Glutamatergic neuron (in vitro differentiated cells): ENCODE measurements around the gene PGPEP1. TPM values are rescaled to one million over a fixed set of nuclear protein-coding genes. Genes with fewer than 3 reads are reported as not detected.

Experiments used
- DNase-seq: peaks from one replicate; pipeline ENCODE4 v3.0.0; 2022
- H3K27ac Mint-ChIP-seq: one replicate; pipeline ENCODE4 v1.8.0; 2020; ENCODE audit warnings: mild to moderate bottlenecking, mixed read lengths, inconsistent platforms; ENCODE audit not compliant: unreplicated experiment
- H3K27me3 Mint-ChIP-seq: one replicate; pipeline ENCODE4 v1.8.0; 2020; ENCODE audit warnings: mild to moderate bottlenecking, moderate library complexity, mixed read lengths, inconsistent platforms; ENCODE audit not compliant: unreplicated experiment
- H3K36me3 Mint-ChIP-seq: one replicate; pipeline ENCODE4 v1.8.0; 2020; ENCODE audit warnings: mild to moderate bottlenecking, mixed read lengths, inconsistent platforms; ENCODE audit not compliant: unreplicated experiment
- H3K4me1 Mint-ChIP-seq: one replicate; pipeline ENCODE4 v1.8.0; 2020; ENCODE audit warnings: mild to moderate bottlenecking, low read depth, mixed read lengths, inconsistent platforms; ENCODE audit not compliant: unreplicated experiment
- H3K4me3 Mint-ChIP-seq: one replicate; pipeline ENCODE4 v1.8.0; 2020; ENCODE audit warnings: mild to moderate bottlenecking, mixed read lengths, inconsistent platforms; ENCODE audit not compliant: unreplicated experiment
- H3K9me3 Mint-ChIP-seq: one replicate; pipeline ENCODE4 v1.8.0; 2020; ENCODE audit warnings: mild to moderate bottlenecking, moderate library complexity, mixed read lengths, inconsistent platforms; ENCODE audit not compliant: unreplicated experiment
- total RNA-seq: library from RNA; stranded (reverse); fragmentation: NEBNext Ultra II Directional; extraction: Animal tissue kit (Norgen Biotek cat#: 25700); gene quantifications from one replicate; pipeline ENCODE4 v1.2.1, GENCODE V29; 2021; ENCODE audit not compliant: unreplicated experiment
- TF ChIP-seq, protein P1 (sequence below): fragments of 200-600 bp; sonication (generic); IDR thresholded peaks from one replicate; pipeline ENCODE4 v1.5.0; 2021; ENCODE audit not compliant: partially characterized antibody, unreplicated experiment

Gene PGPEP1
- total RNA-seq, 1 donor from 2014 or later = 25.6 TPM

DNA sequence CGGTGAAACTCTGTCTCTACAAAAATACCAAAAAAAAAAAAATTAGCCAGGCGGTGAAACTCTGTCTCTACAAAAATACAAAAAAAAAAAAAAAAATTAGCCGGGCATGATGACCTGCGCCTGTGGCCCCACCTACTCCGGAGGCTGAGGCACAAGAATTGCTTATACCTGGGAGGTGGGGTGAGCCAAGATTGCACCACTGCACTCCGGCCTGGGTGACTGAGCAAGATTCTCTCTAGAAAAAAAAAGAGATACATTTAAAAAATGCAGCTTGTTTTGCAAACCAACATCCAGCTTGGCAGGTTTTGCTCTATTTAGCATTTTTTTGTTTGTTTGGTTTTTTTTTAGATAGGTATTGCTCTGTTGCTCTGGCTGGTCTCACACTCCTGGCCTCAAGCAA, 6.7 kb upstream of the PGPEP1 start:
- Mint-ChIP-seq H3K4me3 (no peak overlapping the region), H3K36me3 (no peaks in the 10 kb centered on the region), H3K27me3 (peaks cover 1% of the 10 kb centered on the region), H3K27ac (no peak overlapping the region), H3K9me3 (peaks cover 4% of the 10 kb centered on the region), H3K4me1 (no peaks in the 10 kb centered on the region)
- TF ChIP-seq, protein P1, sequence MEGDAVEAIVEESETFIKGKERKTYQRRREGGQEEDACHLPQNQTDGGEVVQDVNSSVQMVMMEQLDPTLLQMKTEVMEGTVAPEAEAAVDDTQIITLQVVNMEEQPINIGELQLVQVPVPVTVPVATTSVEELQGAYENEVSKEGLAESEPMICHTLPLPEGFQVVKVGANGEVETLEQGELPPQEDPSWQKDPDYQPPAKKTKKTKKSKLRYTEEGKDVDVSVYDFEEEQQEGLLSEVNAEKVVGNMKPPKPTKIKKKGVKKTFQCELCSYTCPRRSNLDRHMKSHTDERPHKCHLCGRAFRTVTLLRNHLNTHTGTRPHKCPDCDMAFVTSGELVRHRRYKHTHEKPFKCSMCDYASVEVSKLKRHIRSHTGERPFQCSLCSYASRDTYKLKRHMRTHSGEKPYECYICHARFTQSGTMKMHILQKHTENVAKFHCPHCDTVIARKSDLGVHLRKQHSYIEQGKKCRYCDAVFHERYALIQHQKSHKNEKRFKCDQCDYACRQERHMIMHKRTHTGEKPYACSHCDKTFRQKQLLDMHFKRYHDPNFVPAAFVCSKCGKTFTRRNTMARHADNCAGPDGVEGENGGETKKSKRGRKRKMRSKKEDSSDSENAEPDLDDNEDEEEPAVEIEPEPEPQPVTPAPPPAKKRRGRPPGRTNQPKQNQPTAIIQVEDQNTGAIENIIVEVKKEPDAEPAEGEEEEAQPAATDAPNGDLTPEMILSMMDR = no peak
- DNase-seq = no peak

DNA sequence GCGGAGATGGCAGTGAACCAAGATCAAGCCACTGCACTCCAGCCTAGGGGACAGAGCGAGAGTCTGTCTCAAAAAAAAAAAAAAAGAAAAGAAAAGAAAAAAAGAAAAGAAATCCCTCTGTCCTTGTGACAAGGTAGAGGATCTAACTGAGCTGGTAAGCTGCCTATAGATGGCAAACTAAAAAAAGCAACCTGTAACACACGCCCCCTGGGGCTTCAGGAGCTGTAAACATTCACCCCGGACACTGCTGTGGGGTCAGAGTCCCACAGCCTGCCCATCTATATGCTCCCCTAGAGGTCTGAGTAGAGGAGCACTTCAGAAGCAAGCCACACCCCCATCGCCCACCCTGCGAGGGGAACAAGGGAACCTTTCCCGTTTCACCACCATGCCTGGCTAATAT, 4.3 kb upstream of the PGPEP1 start:
- H3K27ac Mint-ChIP-seq = no peak overlapping the region
- no peaks in the 10 kb centered on the region for H3K27me3 Mint-ChIP-seq
- no peaks in the 10 kb centered on the region for H3K4me1 Mint-ChIP-seq
- TF ChIP-seq, protein P1 = no peak
- H3K9me3 Mint-ChIP-seq = peaks cover 6% of the 10 kb centered on the region
- no peak overlapping the region for H3K4me3 Mint-ChIP-seq
- H3K36me3 Mint-ChIP-seq = no peaks in the 10 kb centered on the region
- no peak for DNase-seq

DNA sequence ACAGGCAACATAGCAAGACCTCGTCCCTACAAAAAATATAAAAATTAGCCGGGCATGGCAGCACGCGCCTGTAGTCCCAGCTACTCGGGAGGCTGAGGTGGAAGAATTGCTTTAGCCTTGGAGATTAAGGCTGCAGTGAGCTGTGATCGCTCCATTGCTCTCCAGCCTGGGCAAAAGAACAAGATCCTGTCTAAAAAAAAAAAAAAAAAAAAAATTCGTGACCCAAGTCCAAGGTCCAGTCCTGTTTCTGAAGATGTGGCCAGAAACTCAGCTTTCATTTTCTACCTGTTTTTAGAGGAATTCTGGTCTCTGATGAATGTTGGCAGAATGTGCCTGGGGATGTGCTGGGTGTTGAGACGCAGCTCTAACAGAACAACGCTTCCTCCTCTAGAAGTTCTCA, 1.9 kb upstream of the PGPEP1 start:
- H3K9me3 Mint-ChIP-seq = peaks cover 6% of the 10 kb centered on the region
- no peaks in the 10 kb centered on the region for H3K36me3 Mint-ChIP-seq
- no peaks in the 10 kb centered on the region for H3K27me3 Mint-ChIP-seq
- DNase-seq = no peak
- no peak overlapping the region for H3K27ac Mint-ChIP-seq
- TF ChIP-seq, protein P1 = no peak
- H3K4me3 Mint-ChIP-seq = peak overlapping the region; percentile 12
- H3K4me1 Mint-ChIP-seq = no peaks in the 10 kb centered on the region

DNA sequence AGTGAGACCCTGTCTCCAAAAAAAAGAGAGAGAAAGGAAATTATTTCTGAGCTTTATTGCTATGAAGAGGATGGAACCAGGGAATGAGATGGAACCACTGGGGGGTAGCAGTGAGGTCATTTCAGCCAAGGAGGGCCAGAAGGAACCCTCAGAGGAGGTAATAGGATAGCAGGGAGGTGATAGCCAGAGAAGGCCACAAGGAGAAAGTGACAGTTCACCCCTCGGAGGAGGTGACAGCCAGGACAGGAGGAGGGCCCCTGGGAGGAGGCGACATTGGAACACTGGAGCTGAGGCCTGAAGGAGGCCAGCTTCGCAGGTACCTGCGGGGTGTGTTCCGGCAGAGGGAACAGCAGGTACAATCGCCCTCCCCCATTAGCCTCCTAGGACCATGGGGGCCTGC, 675 bp upstream of the PGPEP1 start:
- Mint-ChIP-seq H3K36me3 (no peaks in the 10 kb centered on the region), H3K27ac (no peak overlapping the region), H3K27me3 (no peaks in the 10 kb centered on the region), H3K4me3 (peak overlapping the region; percentile 91), H3K9me3 (peaks cover 6% of the 10 kb centered on the region), H3K4me1 (peaks cover 2% of the 10 kb centered on the region)
- DNase-seq = peak; percentile 19
- TF ChIP-seq, protein P1 = peak; percentile 12

DNA sequence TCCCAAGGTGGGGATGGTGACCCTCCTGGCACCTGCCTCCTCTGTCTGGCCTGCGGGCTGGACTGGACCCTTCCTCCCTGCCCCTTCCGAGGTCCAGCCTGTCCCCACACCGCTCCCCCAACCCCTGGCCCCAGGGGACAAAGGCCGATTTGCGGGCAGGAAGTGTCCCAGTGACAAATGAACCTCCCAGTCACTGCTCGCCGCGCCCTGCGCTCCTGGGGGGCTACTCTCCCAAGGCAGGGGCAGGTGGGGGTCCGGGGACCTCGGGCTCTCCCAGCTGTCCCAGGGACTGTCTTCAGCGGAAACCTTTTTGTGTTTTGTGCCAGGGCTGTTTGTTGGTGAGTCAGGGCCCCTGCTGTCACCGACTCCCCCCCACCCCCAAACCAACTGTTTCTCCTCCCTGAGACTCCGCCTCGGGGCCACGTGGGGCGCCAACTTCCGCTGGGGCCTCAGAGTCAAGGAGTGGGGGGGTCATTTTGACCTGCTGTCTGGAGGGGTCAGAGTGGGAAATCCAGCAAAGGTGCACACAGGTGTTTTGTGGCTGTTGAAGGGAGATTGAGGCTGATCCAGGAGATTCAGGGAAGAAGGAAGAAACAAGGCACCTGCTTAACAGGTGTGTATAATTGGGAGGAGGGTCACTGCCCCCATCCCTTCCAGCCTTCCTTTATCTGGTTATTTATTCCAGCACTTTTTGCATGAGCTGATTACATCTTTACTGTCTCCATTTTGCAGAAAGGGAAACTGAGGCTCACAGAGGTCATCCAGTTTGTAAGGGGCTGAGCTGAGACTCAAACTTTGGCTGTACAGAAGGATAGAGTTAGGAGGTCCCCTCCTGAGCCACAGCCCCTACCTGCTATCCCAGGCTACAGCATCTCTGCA, 831 bp downstream of the PGPEP1 start:
- Mint-ChIP-seq H3K36me3 (no peaks in the 10 kb centered on the region), H3K27me3 (no peaks in the 10 kb centered on the region), H3K4me1 (peaks cover 2% of the 10 kb centered on the region), H3K27ac (no peak overlapping the region), H3K9me3 (peaks cover 6% of the 10 kb centered on the region), H3K4me3 (peak overlapping the region; percentile 84)
- peak; percentile 54 for DNase-seq
- TF ChIP-seq, protein P1 = no peak
